Ovary (tissue), 3 donors: ENCODE results near the gene NRDE2.

Source experiments
- CTCF ChIP-seq, 3 donors: fragments of 450-650 bp in 2 of 3; fragments of 200-600 bp in 1 of 3; IDR thresholded peaks; one replicate each; pipeline versions ENCODE4 v1.5.1 to v1.8.0; 2016 to 2022; ENCODE audit warnings: antibody characterized with exemption in 3 of 3, mild to moderate bottlenecking in 1 of 3
- EP300 ChIP-seq: sonication (generic); formaldehyde crosslinking; IDR thresholded peaks from one replicate; pipeline ENCODE4 v1.6.1; 2017; ENCODE audit warnings: antibody characterized with exemption
- donor health status: DM: no; HTN: no; CAD: no.

- TF ChIP-seq CTCF (IDR thresholded peaks at IDR 0.05) = no peak
- no peak for TF ChIP-seq EP300
These were observed 43.1 kb upstream of the NRDE2 start for GRCh38 chr14:90374813-90375212.
